Renal cortical epithelial cell (primary cell): ENCODE data around the gene FN1. TPM values are rescaled to one million over a fixed set of nuclear protein-coding genes. Genes with fewer than 3 reads are reported as not detected.

Source experiments
- DNase-seq: peaks from one replicate; pipeline ENCODE4 v3.0.0-alpha.2; 2011; ENCODE audit warnings: low read depth
- total RNA-seq: library from RNA; depleted of rRNA; stranded (reverse); fragments of >200 nt; gene quantifications from 2 replicates; pipeline ENCODE4 v1.2.3, GENCODE V29; 2014

The FN1 gene
- total RNA-seq, 1 donor from 2014 or later: 9,084 TPM

DNA sequence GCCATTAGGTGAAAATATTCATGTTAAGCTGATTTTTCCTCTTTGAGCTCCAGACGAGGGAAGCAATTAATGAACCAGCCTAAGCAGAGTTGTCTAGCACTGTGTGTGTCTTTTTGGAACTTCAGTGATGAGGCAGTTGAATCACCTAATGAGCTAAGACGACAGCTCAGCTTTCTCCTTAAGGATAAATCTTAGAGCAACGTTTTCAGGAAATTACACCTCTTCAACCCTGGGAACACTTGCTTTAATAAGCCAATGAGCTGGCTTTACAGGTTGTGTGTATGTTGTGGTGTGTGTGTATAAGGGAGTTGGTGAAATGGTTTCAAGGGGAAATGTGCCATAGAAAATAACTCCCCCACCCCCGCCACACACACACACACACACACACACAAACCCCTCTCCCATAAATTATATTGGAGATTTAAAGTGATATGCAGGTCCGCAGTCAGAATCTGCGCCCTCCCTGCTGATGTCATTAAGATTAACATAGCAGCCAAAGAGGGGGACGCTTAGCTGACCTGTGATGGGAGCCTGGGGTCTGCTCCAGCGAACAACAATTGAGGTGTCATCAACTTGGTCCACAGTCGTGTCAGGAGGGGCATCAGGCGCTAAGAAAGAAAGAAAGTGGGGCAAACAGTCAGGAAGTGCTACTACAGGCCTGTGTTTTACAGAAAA lies 28.1 kb downstream of the FN1 start:
- DNase-seq: no peak

DNA sequence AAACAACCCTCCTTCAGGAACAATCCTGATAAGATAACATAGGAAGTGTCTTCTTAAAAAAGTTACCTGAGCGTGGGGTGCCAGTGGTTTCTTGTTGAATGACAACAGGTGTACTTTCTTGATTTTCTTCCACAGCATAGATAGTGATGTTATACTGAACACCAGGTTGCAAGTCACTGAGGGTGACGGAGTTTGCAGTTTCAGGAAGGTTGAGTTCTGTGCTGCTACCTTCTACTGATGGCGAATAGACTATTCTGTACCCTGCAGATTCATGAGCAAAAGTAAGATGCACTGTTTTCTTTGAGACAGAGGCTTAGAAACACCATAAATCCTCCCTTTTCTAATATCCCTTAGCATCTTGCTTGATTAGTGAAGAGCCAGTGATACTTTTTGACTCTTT lies 28.8 kb downstream of the FN1 start:
- DNase-seq: no peak

DNA sequence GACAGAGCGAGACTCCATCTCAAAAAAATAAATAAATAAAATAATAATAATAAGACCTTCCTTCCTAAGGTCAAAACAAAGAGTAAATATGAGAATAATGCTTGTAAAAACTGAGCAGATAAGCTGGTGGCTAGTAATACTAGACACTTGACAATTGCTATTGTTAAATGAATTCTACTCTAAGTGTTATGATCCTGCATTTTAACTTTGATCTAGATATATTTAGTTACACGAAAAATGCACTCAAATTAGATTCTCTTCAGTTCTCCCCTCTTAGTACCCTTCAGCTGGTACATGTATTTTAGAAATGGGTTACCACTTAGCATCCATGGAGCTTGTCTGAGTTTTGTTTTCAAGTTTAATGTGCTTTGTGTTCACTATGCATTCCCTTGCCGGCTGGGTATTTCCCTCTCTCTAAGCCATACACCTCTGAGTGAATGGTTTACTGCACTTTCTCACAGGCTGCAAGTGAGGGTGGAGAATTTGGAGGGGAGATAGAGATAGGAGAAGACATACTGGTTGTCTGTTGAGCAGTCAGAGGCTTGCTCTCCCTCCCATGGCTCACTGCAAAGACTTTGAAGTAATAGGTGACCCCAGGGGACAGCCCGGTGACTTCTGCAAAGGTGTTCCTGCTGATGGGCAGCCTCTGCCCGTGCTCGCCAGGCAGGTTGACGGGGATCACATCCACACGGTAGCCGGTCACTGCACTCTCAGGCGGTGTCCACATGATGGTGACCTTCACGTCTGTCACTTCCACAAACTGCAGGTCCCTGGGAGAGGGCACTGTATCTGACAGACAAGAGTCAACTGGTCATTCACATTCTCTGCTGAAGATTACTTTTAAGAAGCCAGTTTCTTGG lies 29.9 kb downstream of the FN1 start:
- DNase-seq: no peak

DNA sequence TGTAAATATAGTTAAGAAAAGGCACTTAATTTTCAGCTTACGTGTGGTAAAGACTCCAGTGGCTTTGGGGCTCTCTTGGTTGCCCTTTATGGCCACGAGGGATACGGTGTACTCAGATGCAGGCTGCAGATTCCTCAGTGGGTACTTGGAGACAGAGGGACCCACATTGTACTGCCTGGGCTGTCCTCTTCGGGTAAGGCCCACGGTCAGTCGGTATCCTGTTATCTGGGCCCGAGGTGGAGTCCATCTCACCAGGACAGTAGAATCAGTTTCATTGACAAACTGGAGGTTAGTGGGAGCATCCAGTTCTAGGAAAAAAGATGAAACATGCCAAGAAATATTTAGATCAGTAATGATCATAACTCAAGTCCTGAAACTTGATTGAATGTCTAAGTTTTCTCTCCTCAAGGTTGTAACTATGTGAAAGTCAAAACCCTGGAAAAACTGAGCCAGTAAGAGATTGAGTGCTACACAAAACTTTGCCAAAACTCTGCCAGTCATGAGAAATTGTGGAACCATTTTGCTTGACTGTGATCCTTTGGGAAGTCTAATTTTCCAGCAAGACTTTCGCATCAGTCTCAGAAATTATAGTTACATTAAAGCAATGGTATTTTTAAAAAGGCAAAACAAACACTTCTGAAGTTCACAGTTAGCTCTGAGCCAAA lies 31.4 kb downstream of the FN1 start:
- DNase-seq: no peak

DNA sequence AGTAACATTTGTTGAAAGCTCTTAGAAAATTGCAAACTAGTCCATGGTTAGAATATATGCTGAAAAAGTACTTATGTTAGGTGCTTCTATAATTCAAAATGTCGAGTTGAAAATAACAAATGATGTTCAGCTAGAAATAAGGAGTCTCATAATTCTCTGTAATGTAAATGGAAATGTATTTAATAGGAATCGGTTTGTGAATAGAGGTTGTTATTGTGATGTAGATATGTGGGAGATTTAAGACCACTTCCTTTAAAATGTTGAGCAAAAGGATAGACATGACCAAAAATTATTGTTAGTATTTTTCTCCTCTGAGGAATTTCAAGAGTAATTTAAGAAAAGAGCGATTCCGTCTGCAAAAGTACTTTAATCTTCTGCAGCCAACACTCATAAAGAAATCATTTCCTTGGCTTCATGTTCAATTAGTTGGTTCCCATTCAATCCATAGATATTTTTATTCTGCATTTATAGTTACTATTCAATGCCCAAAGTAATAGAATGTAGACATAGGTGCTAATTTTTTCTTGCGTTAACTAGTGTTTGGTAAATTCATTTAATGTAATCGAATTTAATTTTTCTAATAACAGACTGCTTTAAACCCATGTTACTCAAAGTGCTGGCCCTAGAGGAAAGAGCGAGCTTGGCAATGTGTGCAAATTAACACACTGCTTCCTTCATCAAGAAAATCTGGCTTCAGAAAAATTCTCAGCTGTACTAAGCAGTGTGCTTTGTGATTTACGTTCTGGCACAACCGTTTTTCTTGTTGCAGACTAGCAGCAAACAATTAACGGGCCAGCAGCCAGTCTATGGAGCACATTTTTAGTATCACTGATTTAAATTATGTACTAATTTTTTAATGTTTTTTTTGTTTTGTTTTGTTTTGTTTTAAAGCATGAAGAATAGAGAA lies 32.2 kb downstream of the FN1 start:
- no peak for DNase-seq

DNA sequence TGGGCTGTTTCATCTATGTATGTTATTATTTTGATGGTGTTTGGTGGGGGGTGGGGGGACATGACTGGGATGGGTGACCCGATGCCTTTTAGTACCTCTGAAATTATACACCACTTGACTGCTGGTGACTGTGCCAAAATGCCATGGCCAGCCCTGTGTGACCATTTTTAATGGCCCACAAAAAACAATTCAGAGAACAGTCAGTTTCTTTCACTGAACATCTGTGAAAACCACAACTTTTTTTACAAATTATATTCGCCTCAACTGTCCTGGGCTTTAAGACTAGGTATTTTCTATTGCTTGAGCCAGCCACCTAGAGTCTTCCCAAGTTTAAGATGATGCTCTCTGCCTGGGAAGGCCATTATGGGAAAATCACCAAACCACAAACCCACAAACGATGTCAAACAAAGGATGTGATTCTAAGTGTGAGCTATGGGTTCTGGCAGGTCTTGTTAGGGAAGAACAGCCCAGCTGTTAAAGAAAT lies 33.9 kb downstream of the FN1 start:
- peak; percentile 84 for DNase-seq

DNA sequence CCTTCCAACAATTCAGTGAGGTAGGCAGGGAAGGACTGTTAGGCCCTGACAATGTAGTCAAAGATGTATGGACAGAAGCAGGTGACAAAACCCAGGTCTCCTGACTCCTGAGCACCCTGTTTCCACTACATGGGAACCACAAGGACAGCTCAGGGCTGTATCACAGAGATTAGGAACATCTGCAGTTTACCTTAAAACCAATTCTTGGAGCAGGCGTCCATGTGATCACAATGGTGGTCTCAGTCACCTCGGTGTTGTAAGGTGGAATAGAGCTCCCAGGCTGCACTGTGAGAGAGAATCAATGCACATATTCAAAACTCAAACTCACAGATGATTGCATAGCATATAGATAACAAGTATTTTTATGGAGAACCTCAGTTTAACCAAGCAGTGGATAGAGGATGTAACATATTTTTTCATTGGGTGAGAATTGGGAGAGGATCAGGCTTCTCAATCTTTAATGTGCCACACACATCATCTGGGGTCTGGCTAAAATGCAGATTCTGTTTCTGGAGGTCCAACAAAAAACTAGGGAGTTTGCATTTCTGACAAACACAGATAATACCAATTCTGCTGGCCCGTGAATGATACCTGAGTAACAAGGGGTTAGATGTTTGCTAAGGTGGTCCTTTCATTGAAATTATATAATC lies 36.7 kb downstream of the FN1 start:
- no peak for DNase-seq

DNA sequence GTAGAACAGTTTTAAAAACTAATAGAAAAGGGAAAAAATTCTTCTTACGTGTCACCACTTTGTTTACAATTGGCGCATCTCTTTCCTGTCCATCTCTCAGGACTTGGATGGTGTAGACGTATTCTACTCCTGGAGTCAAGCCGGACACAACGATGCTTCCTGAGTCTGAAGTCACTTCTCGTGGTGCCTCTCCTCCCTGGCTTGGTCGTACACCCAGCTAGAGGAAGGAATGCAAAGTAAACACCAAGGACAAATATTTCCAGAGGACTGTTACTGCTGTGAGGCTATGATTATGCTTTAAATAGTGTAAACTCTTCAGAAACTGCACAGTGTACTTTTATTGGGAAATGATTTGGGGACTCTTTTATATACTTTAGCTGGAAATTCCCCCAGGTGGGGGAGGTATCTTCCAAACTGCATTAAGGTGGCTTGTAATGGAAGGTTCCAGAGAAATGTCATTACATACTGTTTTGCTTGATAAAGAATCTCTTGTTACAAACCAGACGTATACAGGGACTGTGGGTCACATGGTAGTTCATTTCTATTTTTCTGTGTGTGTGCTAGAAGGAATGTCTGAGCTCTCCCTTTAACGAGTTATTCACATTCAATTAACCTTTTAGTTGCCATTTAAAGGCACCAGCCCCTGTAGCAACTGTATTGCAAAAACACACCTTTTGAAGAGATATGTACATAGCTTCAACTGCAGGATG lies 38.1 kb downstream of the FN1 start:
- no peak for DNase-seq

DNA sequence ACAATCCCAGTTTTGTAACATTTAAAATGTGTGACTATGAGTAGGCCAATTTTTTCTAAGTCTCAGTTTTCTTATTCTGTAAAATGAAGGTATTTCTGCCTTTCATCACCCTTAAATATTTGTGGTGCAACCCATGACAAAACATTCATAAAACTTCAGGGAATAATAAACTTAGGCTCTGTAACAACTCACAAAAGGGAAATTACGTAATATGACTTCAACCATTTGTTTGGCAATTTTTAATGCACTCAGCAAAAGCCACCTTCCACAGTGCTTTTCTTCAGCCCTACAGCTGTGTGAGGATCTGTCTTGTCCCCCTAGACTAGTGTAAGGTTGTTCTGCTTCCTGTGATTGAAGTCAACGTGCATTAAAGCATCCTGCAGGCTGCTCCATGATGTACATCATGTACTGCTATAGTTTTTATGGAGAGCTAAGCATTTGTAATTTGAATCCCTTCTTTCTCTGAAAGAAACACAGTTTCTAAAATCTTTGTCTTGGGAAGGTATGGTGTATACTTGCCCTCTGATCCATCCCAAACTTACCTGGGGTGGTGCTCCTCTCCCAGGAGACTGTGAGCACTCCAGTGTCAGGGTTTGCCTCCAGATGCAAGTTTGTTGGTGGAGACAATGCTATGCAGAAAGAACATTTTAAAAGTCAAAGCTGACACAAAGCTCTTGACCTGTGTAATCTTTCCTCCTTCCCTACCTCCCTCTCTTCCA lies 39.1 kb downstream of the FN1 start:
- peak; percentile 82 for DNase-seq

DNA sequence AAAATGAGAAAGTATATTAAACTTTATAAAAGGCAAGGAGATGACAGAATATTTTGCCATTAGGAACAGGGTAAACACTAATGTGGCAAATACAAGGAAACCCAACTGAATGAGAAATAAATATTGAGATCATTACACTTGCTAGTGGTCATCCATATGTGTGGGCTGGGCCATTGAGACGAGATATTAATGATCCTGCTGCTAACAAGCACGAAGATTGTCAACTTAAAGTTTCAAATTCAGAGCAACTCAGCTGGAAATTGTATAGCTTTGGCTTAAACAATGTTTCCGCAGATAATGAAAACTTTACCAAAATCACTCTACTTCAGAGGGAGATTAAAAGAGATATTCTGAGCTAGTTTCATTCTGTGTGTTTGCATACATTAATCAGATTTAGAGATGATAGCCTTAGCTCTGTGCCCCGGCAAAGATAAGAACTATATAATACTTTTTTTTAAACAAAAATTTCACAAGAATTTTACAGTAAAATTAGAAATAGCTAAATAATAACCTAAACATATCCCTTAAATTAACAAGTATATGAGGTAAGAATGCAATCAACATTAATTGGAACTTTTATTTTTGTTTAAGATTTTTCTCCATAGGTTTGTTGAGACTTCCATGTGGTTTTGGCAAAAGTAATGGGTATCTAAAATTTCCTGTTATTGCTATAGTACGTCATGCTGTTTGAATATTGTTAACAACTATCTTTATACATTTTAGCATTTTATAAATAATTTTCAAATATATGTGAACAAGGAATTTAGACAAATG lies 40.0 kb downstream of the FN1 start:
- no peak for DNase-seq

DNA sequence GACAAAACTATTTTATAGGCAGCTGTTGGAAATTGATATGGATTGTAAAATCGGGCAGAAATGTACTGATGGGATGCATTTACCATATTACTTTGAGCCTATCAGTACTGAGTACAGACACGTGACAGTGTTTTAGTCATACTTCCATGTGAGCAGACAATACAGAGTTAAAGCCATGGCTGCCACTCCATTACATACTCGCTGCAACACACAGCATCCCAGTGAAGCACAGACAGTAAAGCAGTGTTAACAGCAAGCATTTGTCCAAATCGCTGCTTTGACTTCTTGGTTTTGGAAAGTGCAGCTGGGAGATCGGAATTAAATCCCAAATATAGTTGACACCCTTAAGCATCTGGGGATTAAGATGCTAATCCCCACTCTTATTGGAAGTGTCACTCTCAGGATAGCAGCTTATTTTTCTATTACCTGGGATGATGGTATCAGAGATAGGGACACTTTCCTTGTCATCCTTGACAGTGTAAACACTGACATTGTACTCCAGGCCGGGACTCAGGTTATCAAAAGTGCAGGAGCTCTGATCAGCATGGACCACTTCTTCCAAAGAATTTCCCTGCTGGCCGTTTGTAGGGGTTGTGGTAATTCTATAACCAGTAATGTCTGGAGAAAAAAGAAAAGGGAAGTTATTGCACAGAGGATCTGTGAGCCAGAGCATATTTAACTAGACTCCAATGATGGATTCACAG lies 41.6 kb downstream of the FN1 start:
- DNase-seq: no peak

DNA sequence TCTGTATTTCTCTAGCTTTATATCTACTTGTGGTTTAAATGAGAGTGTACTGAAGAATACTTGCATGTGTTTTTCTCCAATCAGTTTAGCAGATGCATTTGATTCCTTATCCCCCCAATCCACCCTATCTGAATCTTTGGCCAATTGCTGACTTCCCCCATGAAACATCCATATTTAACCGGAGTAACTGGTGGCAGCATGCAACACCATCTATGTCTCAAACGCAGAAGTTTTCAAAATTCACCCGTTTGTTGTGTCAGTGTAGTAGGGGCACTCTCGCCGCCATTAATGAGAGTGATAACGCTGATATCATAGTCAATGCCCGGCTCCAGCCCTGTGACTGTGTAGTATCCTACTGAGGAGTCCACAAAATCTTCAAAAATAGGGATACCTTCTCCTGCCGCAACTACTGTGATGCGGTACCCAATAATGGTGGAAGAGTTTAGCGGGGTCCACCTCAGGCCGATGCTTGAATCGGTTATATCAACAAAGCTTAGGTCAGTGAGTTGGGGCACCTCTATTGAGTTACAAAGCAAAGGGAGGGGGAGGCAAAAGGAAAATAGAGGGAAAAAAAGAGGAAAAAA lies 43.1 kb downstream of the FN1 start:
- DNase-seq: no peak

DNA sequence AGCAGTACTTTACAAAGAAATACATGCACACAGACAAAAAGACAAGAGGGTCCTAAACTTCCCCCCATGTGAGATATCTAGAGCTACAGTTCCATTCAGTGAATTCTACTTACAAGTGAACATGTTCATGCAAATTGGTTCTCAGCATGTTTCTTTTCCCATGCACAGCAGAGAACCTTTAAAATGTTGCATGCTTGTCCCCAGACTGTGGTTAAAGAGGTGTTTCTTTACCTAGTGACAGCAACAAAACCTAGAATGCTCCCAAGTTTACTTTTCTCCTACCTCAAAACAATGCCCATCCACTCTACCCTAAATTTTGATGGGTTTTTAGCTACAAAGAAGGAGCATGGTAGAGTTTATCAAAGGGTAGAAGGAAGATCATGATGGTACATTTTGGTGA lies 43.7 kb downstream of the FN1 start:
- no peak for DNase-seq

DNA sequence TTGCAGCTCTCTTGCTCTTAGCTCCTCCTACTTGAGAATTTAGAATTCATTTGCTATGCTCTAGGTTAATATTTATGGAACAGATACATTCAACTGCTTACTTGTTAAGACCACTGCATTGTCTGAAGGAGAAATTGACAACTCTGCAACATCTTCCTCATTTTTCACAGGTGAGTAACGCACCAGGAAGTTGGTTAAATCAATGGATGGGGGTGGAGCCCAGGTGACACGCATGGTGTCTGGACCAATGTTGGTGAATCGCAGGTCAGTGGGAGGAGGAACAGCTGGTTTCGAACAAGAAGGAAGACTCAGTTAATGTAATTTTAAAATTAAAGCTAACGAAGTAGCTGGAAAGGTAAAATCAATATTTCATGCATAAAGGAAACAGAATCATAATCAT lies 44.3 kb downstream of the FN1 start:
- DNase-seq: peak; percentile 41

DNA sequence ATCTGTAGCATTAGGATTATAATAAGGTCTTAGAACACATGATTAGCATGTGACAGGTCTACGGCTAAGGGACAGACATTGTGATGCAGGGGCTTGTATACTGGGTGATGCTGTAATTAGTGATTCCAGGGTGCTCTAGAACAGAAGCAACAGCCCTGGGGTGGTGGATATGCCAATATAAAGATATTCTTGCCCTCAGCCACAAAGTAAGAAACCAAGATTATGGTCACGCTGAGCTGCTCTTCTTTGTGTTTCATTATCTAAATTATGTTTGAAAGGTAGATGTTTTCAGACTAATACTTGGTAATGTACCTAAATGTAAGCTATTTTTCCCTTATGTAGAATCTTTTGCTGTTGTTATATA lies 45.3 kb downstream of the FN1 start:
- DNase-seq: no peak

DNA sequence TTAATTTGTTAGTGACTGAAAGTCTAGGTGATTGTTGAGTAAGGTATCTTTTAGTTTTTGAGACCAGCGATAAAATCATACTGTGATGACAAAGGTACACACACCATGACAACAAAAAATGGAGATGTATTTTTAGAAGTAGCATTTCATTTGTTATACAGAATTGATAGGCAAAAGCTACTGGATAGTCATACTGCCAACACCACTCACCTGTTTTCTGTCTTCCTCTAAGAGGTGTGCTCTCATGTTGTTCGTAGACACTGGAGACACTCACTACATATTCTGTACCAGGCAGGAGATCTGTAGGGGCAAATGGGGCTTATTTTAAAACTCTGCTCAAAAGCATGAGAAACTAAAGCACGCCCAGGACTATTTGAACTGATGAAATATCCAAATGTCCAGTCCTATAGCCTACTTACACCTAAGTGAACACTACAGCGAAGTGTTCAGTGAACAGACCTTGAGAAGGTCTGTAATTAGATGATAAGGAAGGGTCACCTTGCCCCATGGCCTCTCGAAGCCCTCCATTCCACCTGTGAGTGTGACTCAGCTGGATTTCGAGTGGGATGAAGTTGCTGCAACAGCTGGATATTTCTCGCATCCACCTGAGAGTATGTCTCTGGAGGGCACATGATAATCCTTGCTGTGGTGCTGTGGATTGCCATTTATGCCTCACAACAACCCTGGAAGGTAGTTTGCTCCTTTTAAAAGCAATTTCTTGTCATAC lies 47.7 kb downstream of the FN1 start:
- no peak for DNase-seq

DNA sequence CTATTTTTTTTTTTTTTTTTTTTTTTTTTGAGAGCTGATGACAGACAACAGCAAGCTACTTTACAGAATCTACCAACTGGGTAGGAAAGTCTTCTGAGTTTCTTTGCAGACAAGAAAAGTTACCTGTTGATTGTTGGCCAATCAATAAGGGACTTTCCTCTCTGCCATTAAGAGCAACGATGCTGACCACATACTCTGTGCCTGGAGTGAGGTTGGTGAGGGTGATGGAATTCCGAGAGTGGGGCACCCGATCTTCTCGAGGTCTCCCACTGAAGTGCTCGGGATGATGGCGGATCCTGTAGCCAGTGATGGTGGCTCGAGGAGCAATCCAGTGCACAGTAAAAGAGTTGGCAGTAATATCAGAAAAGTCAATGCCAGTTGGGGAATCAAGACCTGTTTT lies 49.3 kb downstream of the FN1 start:
- no peak for DNase-seq
